GM18519 (cell line): ENCODE data around the gene PLAU.
"Not testable (repeated sequence)": the region's sequence is repeated elsewhere in the genome, so short reads cannot be mapped to it uniquely, and the experiment has no call there.

Experiments used
- ATAC-seq: cut with Tn5 transposase; IDR thresholded peaks from one replicate; pipeline ENCODE4 v1.9.1; 2021; ENCODE audit warnings: mild to moderate bottlenecking, moderate library complexity; ENCODE audit not compliant: unreplicated experiment, low FRiP score

The PLAU gene

DNA sequence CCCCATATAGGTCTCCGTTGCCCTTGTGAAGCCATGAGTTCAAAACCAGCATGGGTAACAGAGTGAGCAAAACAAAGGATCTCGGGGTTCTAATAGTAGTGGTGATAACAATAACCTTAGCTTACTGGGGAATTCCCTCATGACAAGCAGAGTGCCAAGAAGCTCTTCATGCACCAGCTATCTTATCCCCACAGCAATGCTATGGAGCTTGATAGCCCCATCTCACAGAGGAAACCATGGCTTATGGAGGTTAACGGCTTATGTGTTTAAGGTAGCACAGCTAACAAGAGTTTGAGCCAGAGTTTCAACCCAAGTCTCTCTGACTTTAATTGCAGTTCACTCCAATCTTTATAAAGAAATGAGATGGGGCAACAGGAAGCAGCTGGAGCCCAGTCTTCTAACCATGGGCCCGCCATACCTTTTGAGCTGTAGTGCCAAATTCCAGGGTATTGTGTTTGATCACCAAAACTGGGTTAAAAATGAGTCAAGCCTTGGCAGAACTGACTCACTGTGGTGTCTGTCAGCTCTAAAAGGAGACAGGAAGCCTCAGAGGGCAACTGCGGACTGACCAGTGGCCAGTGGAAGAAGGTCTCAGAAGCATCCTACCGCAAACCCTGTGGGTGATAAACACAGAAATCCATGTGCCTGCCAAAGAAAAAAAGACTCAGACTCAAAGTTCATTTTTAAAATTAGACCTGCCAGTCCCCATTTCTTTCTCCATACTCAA is 16.5 kb upstream of the PLAU start:
- ATAC-seq = no peak

GRCh38 chr10:73895381-73895780 is 15.6 kb upstream of the PLAU start:
- ATAC-seq = not testable (repeated sequence)

DNA sequence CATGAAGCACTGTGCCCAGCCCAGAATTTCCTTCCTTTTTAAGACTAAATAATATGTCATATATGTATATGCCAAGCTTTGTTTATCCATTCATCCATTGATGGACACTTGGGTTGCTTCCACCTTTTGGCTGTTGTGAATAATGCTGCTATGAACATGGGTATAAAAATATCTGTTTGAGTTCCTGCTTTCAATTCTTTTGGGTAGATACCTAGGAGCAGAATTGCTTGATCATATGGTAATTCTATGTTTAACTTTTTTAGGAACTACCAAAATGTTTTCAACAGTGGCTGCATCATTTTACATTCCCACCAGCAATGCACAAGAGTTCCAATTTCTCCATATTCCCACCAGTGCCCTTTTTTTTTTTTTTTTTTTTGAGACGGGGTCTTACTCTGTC is 13.2 kb upstream of the PLAU start:
- ATAC-seq = no peak

- ATAC-seq = no peak
Measured at GRCh38 chr10:73898730-73899410, 12.1 kb upstream of the PLAU start.

GRCh38 chr10:73899423-73899822 is 11.5 kb upstream of the PLAU start:
- ATAC-seq = no peak

- ATAC-seq = no peak
Measured at GRCh38 chr10:73900064-73900463, 10.9 kb upstream of the PLAU start.

GRCh38 chr10:73901261-73901660 is 9.7 kb upstream of the PLAU start:
- no peak for ATAC-seq

GRCh38 chr10:73902351-73902750 is 8.6 kb upstream of the PLAU start:
- no peak for ATAC-seq

- no peak for ATAC-seq
Measured at GRCh38 chr10:73905256-73906020, 5.5 kb upstream of the PLAU start.

GRCh38 chr10:73906524-73907447 is 4.1 kb upstream of the PLAU start:
- ATAC-seq = no peak

GRCh38 chr10:73907841-73908517 is 3.0 kb upstream of the PLAU start:
- no peak for ATAC-seq

DNA sequence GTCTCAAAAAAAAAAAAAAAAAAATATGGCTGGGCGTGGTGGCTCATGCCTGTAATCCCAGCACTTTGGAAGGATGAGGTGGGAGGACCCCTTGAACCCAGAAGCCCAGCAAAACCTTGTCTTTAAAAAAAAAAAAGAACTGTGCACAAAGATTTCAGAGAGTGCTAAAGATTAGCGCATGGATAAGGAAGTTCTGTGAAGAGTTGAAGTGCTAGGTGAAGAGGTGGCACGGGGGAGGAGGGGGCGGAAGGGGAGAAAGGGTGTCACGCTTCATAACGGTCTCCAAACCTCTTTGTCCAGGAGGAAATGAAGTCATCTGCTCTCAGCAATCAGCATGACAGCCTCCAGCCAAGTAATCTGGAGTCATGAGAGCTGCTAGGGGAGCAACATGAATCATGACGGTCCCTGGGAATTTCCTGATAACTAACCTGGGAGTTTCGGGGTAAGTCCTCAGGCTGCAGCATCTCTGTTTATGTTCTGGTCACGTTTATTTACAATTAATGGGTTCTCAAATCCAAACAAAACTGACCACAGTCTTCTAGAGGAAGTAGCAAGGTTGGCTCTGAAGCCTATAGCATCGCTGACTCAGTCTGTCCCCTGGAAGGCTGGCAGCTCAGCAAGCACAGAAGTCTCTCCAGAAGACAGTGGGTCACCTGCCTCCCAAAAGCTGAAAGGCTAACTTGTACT is 1.9 kb upstream of the PLAU start:
- ATAC-seq = peak; percentile 41

GRCh38 chr10:73909540-73910115 is 1.3 kb upstream of the PLAU start:
- ATAC-seq = no peak

GRCh38 chr10:73910401-73910763 is 550 bp upstream of the PLAU start:
- ATAC-seq = no peak

DNA sequence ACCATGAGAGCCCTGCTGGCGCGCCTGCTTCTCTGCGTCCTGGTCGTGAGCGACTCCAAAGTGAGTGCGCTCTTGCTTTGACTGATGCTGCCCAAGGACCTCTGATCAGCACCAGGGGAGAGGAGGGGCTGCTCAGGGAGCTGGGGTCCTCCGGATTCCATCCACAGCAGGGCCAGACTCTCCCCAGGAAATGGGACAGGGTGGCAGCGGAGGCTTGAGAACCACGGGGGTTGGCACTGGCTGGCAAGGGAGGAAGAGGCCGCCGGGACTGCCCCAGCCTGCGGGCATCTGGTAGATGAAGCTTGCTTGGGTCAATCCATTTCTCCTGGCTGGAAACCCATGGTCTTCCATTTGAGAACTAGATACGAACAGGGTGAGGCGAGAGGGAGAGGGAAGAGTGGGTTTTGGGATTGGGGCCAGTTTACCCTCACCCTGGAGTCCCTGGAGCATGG is 647 bp downstream of the PLAU start:
- no peak for ATAC-seq

GRCh38 chr10:73914036-73914435 is 3.1 kb downstream of the PLAU start:
- no peak for ATAC-seq

- ATAC-seq = no peak
Measured at GRCh38 chr10:73915206-73915851, 4.4 kb downstream of the PLAU start.

DNA sequence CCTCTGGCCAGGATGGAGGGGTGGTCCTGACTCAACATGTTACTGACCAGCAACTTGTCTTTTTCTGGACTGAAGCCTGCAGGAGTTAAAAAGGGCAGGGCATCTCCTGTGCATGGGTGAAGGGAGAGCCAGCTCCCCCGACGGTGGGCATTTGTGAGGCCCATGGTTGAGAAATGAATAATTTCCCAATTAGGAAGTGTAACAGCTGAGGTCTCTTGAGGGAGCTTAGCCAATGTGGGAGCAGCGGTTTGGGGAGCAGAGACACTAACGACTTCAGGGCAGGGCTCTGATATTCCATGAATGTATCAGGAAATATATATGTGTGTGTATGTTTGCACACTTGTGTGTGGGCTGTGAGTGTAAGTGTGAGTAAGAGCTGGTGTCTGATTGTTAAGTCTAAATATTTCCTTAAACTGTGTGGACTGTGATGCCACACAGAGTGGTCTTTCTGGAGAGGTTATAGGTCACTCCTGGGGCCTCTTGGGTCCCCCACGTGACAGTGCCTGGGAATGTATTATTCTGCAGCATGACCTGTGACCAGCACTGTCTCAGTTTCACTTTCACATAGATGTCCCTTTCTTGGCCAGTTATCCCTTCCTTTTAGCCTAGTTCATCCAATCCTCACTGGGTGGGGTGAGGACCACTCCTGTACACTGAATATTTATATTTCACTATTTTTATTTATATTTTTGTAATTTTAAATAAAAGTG is 6.0 kb downstream of the PLAU start:
- no peak for ATAC-seq
